ES-I3 (cell line): Measurements from ENCODE around the gene NKX1-1.

Experiments
- H3K36me3 ChIP-seq: 2 replicates; pipeline ENCODE4 v1.6.1; 2013; ENCODE audit warnings: mild to moderate bottlenecking, low read length, control low read depth, moderate library complexity; ENCODE audit not compliant: insufficient read depth
- H3K4me1 ChIP-seq: 2 replicates; pipeline ENCODE4 v1.6.1; 2013; ENCODE audit warnings: mild to moderate bottlenecking, control low read depth, low read length; ENCODE audit not compliant: insufficient read depth
- H3K9ac ChIP-seq: 2 replicates; pipeline ENCODE4 v1.6.1; 2013; ENCODE audit warnings: low read depth, mild to moderate bottlenecking, low read length, moderate library complexity
- H3K9me3 ChIP-seq: 2 replicates; pipeline ENCODE4 v1.6.1; 2013; ENCODE audit warnings: mild to moderate bottlenecking, low read length, moderate library complexity; ENCODE audit not compliant: control insufficient read depth, insufficient read depth

Gene NKX1-1

GRCh38 chr4:1411436-1412375 lies 5.5 kb upstream of the NKX1-1 start:
- Histone ChIP-seq H3K9me3 (no peaks in the 10 kb centered on the region), H3K36me3 (no peaks in the 10 kb centered on the region), H3K4me1 (no peaks in the 10 kb centered on the region), H3K9ac (no peak overlapping the region)

GRCh38 chr4:1410491-1411325 lies 4.5 kb upstream of the NKX1-1 start:
- H3K36me3 ChIP-seq, result no peaks in the 10 kb centered on the region
- H3K4me1 ChIP-seq, result no peaks in the 10 kb centered on the region
- no peaks in the 10 kb centered on the region for H3K9me3 ChIP-seq
- H3K9ac ChIP-seq, result no peak overlapping the region

- Histone ChIP-seq H3K9ac (no peak overlapping the region), H3K9me3 (no peaks in the 10 kb centered on the region), H3K36me3 (no peaks in the 10 kb centered on the region), H3K4me1 (no peaks in the 10 kb centered on the region)
Measured at GRCh38 chr4:1409491-1410425, 3.5 kb upstream of the NKX1-1 start.

GRCh38 chr4:1409079-1409478 lies 2.8 kb upstream of the NKX1-1 start:
- Histone ChIP-seq H3K9me3 (no peaks in the 10 kb centered on the region), H3K9ac (no peak overlapping the region), H3K36me3 (no peaks in the 10 kb centered on the region), H3K4me1 (no peaks in the 10 kb centered on the region)

- Histone ChIP-seq H3K4me1 (no peaks in the 10 kb centered on the region), H3K36me3 (no peaks in the 10 kb centered on the region), H3K9me3 (no peaks in the 10 kb centered on the region), H3K9ac (no peak overlapping the region)
Measured at GRCh38 chr4:1408418-1408817, 2.2 kb upstream of the NKX1-1 start.

- Histone ChIP-seq H3K4me1 (no peaks in the 10 kb centered on the region), H3K36me3 (no peaks in the 10 kb centered on the region), H3K9ac (no peak overlapping the region; the same call in 1 of the 2 replicates), H3K9me3 (no peaks in the 10 kb centered on the region)
Measured at GRCh38 chr4:1407657-1408333, 1.6 kb upstream of the NKX1-1 start.

- Histone ChIP-seq H3K36me3 (no peaks in the 10 kb centered on the region), H3K9me3 (no peaks in the 10 kb centered on the region), H3K9ac (no peak overlapping the region; the same call in 1 of the 2 replicates), H3K4me1 (no peaks in the 10 kb centered on the region)
Measured at GRCh38 chr4:1406981-1407656, 877 bp upstream of the NKX1-1 start.

GRCh38 chr4:1405636-1406393 lies 427 bp downstream of the NKX1-1 start:
- no peaks in the 10 kb centered on the region for H3K36me3 ChIP-seq
- no peak overlapping the region for H3K9ac ChIP-seq
- no peaks in the 10 kb centered on the region for H3K4me1 ChIP-seq
- H3K9me3 ChIP-seq, result no peaks in the 10 kb centered on the region

- no peaks in the 10 kb centered on the region for H3K36me3 ChIP-seq
- no peak overlapping the region for H3K9ac ChIP-seq
- no peaks in the 10 kb centered on the region for H3K9me3 ChIP-seq
- no peaks in the 10 kb centered on the region for H3K4me1 ChIP-seq
Measured at GRCh38 chr4:1405254-1405635, 997 bp downstream of the NKX1-1 start.

- Histone ChIP-seq H3K9me3 (no peaks in the 10 kb centered on the region), H3K4me1 (no peaks in the 10 kb centered on the region), H3K36me3 (no peaks in the 10 kb centered on the region), H3K9ac (no peak overlapping the region)
Measured at GRCh38 chr4:1404573-1405253, 1.5 kb downstream of the NKX1-1 start.

- Histone ChIP-seq H3K36me3 (no peaks in the 10 kb centered on the region), H3K9me3 (peaks cover 2% of the 10 kb centered on the region; the same call in 1 of the 2 replicates), H3K9ac (no peak overlapping the region), H3K4me1 (no peaks in the 10 kb centered on the region)
Measured at GRCh38 chr4:1403591-1404572, 2.4 kb downstream of the NKX1-1 start.
